WTC11 (cell line): ENCODE data around the gene MAD2L1. TPM values are rescaled to one million over a fixed set of nuclear protein-coding genes. Genes with fewer than 3 reads are reported as not detected.
A peak's percentile ranks its signal among the peaks of the same experiment; 100 is the strongest.

Experiments
- ATF3 ChIP-seq: sonication (generic); formaldehyde crosslinking; conservative IDR thresholded peaks from 2 replicates; pipeline ENCODE4 v1.8.1; 2022; ENCODE audit warnings: mild to moderate bottlenecking, missing genetic modification reagents
- CBFB ChIP-seq: sonication (generic); formaldehyde crosslinking; IDR thresholded peaks from 2 replicates; pipeline ENCODE4 v1.8.1; 2022; ENCODE audit warnings: mild to moderate bottlenecking, low read depth, missing genetic modification reagents
- CREB1 ChIP-seq: sonication (generic); formaldehyde crosslinking; IDR thresholded peaks from 2 replicates; pipeline ENCODE4 v1.8.0; 2023; ENCODE audit warnings: mild to moderate bottlenecking, missing genetic modification reagents
- E2F1 ChIP-seq: sonication (generic); formaldehyde crosslinking; IDR thresholded peaks from 2 replicates; pipeline ENCODE4 v1.8.0; 2022; ENCODE audit warnings: mild to moderate bottlenecking, missing genetic modification reagents
- ETV6 ChIP-seq: sonication (generic); formaldehyde crosslinking; IDR thresholded peaks from 2 replicates; pipeline ENCODE4 v1.8.1; 2022; ENCODE audit warnings: mild to moderate bottlenecking, missing genetic modification reagents
- FOXP4 ChIP-seq: sonication (generic); formaldehyde crosslinking; IDR thresholded peaks from 2 replicates; pipeline ENCODE4 v1.8.0; 2022; ENCODE audit warnings: mild to moderate bottlenecking, missing genetic modification reagents
- HMGXB4 ChIP-seq: sonication (generic); formaldehyde crosslinking; IDR thresholded peaks from 2 replicates; pipeline ENCODE4 v1.8.1; 2023; ENCODE audit warnings: mild to moderate bottlenecking, moderate library complexity, missing genetic modification reagents
- IRF2 ChIP-seq: sonication (generic); formaldehyde crosslinking; IDR thresholded peaks from 2 replicates; pipeline ENCODE4 v1.8.0; 2022; ENCODE audit warnings: low read depth, missing genetic modification reagents, borderline replicate concordance
- MAX ChIP-seq: sonication (generic); formaldehyde crosslinking; IDR thresholded peaks from 2 replicates; pipeline ENCODE4 v1.8.0; 2022; ENCODE audit warnings: mild to moderate bottlenecking, missing genetic modification reagents
- MXD4 ChIP-seq: fragments of 250-450 bp; sonication (Bioruptor Pico); IDR thresholded peaks from 2 replicates; pipeline ENCODE4 v1.8.0; 2021; ENCODE audit warnings: mild to moderate bottlenecking, moderate library complexity, borderline replicate concordance
- NFE2L1 ChIP-seq: sonication (generic); formaldehyde crosslinking; IDR thresholded peaks from 2 replicates; pipeline ENCODE4 v1.8.1; 2023; ENCODE audit warnings: missing genetic modification reagents
- NR1H2 ChIP-seq: sonication (generic); formaldehyde crosslinking; IDR thresholded peaks from 2 replicates; pipeline ENCODE4 v1.9.0; 2021; ENCODE audit warnings: mild to moderate bottlenecking, moderate library complexity, missing genetic modification reagents
- PRRX2 ChIP-seq: fragments of 250-450 bp; sonication (Bioruptor Pico); IDR thresholded peaks from 2 replicates; pipeline ENCODE4 v1.8.0; 2021; ENCODE audit warnings: mild to moderate bottlenecking
- SOX15 ChIP-seq: fragments of 250-450 bp; sonication (Bioruptor Pico); IDR thresholded peaks from 2 replicates; pipeline ENCODE4 v1.9.0; 2021; ENCODE audit warnings: mild to moderate bottlenecking
- TCF7 ChIP-seq: sonication (generic); formaldehyde crosslinking; IDR thresholded peaks from 2 replicates; pipeline ENCODE4 v1.8.0; 2022; ENCODE audit warnings: mild to moderate bottlenecking, low read depth, missing genetic modification reagents, moderate library complexity
- ZMAT4 ChIP-seq: fragments of 250-450 bp; sonication (Bioruptor Pico); IDR thresholded peaks from 2 replicates; pipeline ENCODE4 v1.9.0; 2021; ENCODE audit warnings: mild to moderate bottlenecking
- ZNF263 ChIP-seq: sonication (generic); formaldehyde crosslinking; IDR thresholded peaks from 2 replicates; pipeline ENCODE4 v1.8.1; 2022; ENCODE audit warnings: low read depth, mild to moderate bottlenecking, moderate library complexity, missing genetic modification reagents
- ZNF317 ChIP-seq: sonication (generic); formaldehyde crosslinking; IDR thresholded peaks from 2 replicates; pipeline ENCODE4 v1.8.1; 2023; ENCODE audit warnings: low read depth, mild to moderate bottlenecking, moderate library complexity, missing genetic modification reagents, borderline replicate concordance
- ZNF512 ChIP-seq: sonication (generic); formaldehyde crosslinking; IDR thresholded peaks from 2 replicates; pipeline ENCODE4 v1.8.1; 2022; ENCODE audit warnings: missing genetic modification reagents, borderline replicate concordance
- ZNF532 ChIP-seq: fragments of 250-450 bp; sonication (Bioruptor Pico); IDR thresholded peaks from 2 replicates; pipeline ENCODE4 v1.9.0; 2021; ENCODE audit warnings: mild to moderate bottlenecking, borderline replicate concordance
- ZSCAN18 ChIP-seq: fragments of 250-450 bp; sonication (Bioruptor Pico); IDR thresholded peaks from 2 replicates; pipeline ENCODE4 v2.1.2; 2022; ENCODE audit warnings: mild to moderate bottlenecking, moderate library complexity
- total RNA-seq: library from RNA; stranded (reverse); gene quantifications from 3 replicates; pipeline ENCODE4 v1.2.3, GENCODE V29; 2021

The MAD2L1 gene
- total RNA-seq, 1 experiment from 2014 or later, result 81.2 TPM

GRCh38 chr4:120066517-120067340 lies at the start of gene MAD2L1 (continued):
- TF ChIP-seq CBFB (no peak), NFE2L1 (CRISPR knock-in tag) (peak; percentile 66; the same call in 1 of the 2 replicates), CREB1 (CRISPR knock-in tag) (no peak), ZSCAN18 (CRISPR knock-in tag) (no peak), E2F1 (CRISPR knock-in tag) (no peak), MXD4 (no peak), SOX15 (no peak), HMGXB4 (CRISPR knock-in tag) (peak; percentile 80; the same call in 1 of the 2 replicates), ZNF512 (no peak), ZNF532 (CRISPR knock-in tag) (no peak), ZNF263 (CRISPR knock-in tag) (no peak), ZNF317 (CRISPR knock-in tag) (no peak), TCF7 (no peak), NR1H2 (CRISPR knock-in tag) (no peak), PRRX2 (CRISPR knock-in tag) (no peak), FOXP4 (CRISPR knock-in tag) (peak; percentile 64), ZMAT4 (CRISPR knock-in tag) (no peak), IRF2 (CRISPR knock-in tag) (no peak), ETV6 (CRISPR knock-in tag) (peak; percentile 60; the same call in 1 of the 2 replicates), ATF3 (no peak), MAX (CRISPR knock-in tag) (peak; percentile 84)
